CD1c-positive myeloid dendritic cell (primary cell): ENCODE measurements around the gene ADAMTS3.
A peak's percentile ranks its signal among the peaks of the same experiment; 100 is the strongest.
"Not testable (repeated sequence)": the region's sequence is repeated elsewhere in the genome, so short reads cannot be mapped to it uniquely, and the experiment has no call there.

Experiments used
- DNase-seq: peaks from one replicate; pipeline ENCODE4 v3.0.0-alpha.2; 2016; ENCODE audit errors: extremely low spot score

Gene ADAMTS3

GRCh38 chr4:72553540-72554337, 15.3 kb downstream of the ADAMTS3 start:
- DNase-seq: no peak

- DNase-seq: no peak
These were observed 16.6 kb downstream of the ADAMTS3 start for GRCh38 chr4:72552447-72552846.

- DNase-seq: no peak
These were observed 22.6 kb downstream of the ADAMTS3 start for GRCh38 chr4:72546456-72546855.

- DNase-seq: not testable (repeated sequence)
These were observed 28.3 kb downstream of the ADAMTS3 start for GRCh38 chr4:72540694-72541093.

- DNase-seq: no peak
These were observed 31.0 kb downstream of the ADAMTS3 start for GRCh38 chr4:72538006-72538405.

- no peak for DNase-seq
These were observed 32.6 kb downstream of the ADAMTS3 start for GRCh38 chr4:72536443-72536842.

- no peak for DNase-seq
These were observed 37.2 kb downstream of the ADAMTS3 start for GRCh38 chr4:72531768-72532290.

- no peak for DNase-seq
These were observed 37.7 kb downstream of the ADAMTS3 start for GRCh38 chr4:72531322-72531721.

GRCh38 chr4:72529148-72529822, 39.7 kb downstream of the ADAMTS3 start:
- DNase-seq: no peak

GRCh38 chr4:72527038-72527646, 41.9 kb downstream of the ADAMTS3 start:
- DNase-seq: no peak

- no peak for DNase-seq
These were observed 43.1 kb downstream of the ADAMTS3 start for GRCh38 chr4:72525938-72526337.

GRCh38 chr4:72522440-72522839, 46.6 kb downstream of the ADAMTS3 start:
- DNase-seq: no peak

- DNase-seq: no peak
These were observed 55.8 kb downstream of the ADAMTS3 start for GRCh38 chr4:72513227-72513626.

- no peak for DNase-seq
These were observed 61.1 kb downstream of the ADAMTS3 start for GRCh38 chr4:72507860-72508419.

- no peak for DNase-seq
These were observed 61.9 kb downstream of the ADAMTS3 start for GRCh38 chr4:72507167-72507566.

GRCh38 chr4:72505314-72505744, 63.7 kb downstream of the ADAMTS3 start:
- DNase-seq: peak; percentile 18

GRCh38 chr4:72500214-72500613, 68.8 kb downstream of the ADAMTS3 start:
- no peak for DNase-seq

GRCh38 chr4:72496119-72496518, 72.9 kb downstream of the ADAMTS3 start:
- DNase-seq: no peak

GRCh38 chr4:72494156-72494555, 74.9 kb downstream of the ADAMTS3 start:
- DNase-seq: no peak

GRCh38 chr4:72489267-72489666, 79.8 kb downstream of the ADAMTS3 start:
- DNase-seq: no peak

- no peak for DNase-seq
These were observed 82.0 kb downstream of the ADAMTS3 start for GRCh38 chr4:72486991-72487390.

GRCh38 chr4:72484981-72485380, 84.0 kb downstream of the ADAMTS3 start:
- DNase-seq: no peak
